ENCODE measurements around the gene SLC16A3.

GRCh38 chr17:82247182-82247823 is 18.5 kb downstream of the SLC16A3 start:
- TF ChIP-seq, protein P1, sequence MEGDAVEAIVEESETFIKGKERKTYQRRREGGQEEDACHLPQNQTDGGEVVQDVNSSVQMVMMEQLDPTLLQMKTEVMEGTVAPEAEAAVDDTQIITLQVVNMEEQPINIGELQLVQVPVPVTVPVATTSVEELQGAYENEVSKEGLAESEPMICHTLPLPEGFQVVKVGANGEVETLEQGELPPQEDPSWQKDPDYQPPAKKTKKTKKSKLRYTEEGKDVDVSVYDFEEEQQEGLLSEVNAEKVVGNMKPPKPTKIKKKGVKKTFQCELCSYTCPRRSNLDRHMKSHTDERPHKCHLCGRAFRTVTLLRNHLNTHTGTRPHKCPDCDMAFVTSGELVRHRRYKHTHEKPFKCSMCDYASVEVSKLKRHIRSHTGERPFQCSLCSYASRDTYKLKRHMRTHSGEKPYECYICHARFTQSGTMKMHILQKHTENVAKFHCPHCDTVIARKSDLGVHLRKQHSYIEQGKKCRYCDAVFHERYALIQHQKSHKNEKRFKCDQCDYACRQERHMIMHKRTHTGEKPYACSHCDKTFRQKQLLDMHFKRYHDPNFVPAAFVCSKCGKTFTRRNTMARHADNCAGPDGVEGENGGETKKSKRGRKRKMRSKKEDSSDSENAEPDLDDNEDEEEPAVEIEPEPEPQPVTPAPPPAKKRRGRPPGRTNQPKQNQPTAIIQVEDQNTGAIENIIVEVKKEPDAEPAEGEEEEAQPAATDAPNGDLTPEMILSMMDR (conservative IDR thresholded peaks at IDR 0.05; ENCODE audit: low read depth, low read length): no peak
- TF ChIP-seq POLR2A (IDR thresholded peaks at IDR 0.05; ENCODE audit: low read depth, low read length) (no peak; the same call in none of the 2 replicates), SMC3 (IDR thresholded peaks at IDR 0.05; ENCODE audit: low read depth, low read length) (no peak), RAD21 (IDR thresholded peaks at IDR 0.05; ENCODE audit: low read length) (no peak), MXI1 (IDR thresholded peaks at IDR 0.05; ENCODE audit: borderline replicate concordance, low read depth, low read length) (no peak), RCOR1 (IDR thresholded peaks at IDR 0.05; ENCODE audit: insufficient replicate concordance, low read length) (no peak), RFX5 (IDR thresholded peaks at IDR 0.05; ENCODE audit: low read depth, low read length) (no peak), MAFK (IDR thresholded peaks at IDR 0.05; ENCODE audit: low read depth, low read length) (no peak), CEBPB (IDR thresholded peaks at IDR 0.05; ENCODE audit: low read depth, low read length) (no peak)
